GM23248 (cell line): ENCODE data around the gene C20orf144.

Experiments
- EZH2 ChIP-seq: fragments of 200-600 bp; sonication (generic); IDR thresholded peaks from 2 replicates; pipeline ENCODE4 v1.6.1; 2018; ENCODE audit warnings: antibody characterized with exemption, mild to moderate bottlenecking; ENCODE audit not compliant: insufficient read depth, poor library complexity, severe bottlenecking
- EZH2phosphoT487 ChIP-seq: fragments of 200-600 bp; sonication (generic); IDR thresholded peaks from 2 replicates; pipeline ENCODE4 v1.6.1; 2018; ENCODE audit warnings: antibody characterized with exemption, moderate library complexity, mild to moderate bottlenecking, low read depth; ENCODE audit not compliant: insufficient read depth

GRCh38 chr20:33681288-33681687, 19.2 kb downstream of the C20orf144 start:
- TF ChIP-seq EZH2 (no peak), EZH2phosphoT487 (no peak)
